ENCODE results near the gene UFSP2.

The UFSP2 gene

GRCh38 chr4:185424905-185425646 is 688 bp downstream of the UFSP2 start:
- no peak for DNase-seq

GRCh38 chr4:185421366-185422124 is 4.2 kb downstream of the UFSP2 start:
- DNase-seq = no peak

- DNase-seq = no peak
Observed at GRCh38 chr4:185416955-185417354, 8.8 kb downstream of the UFSP2 start.

GRCh38 chr4:185412412-185412811 is 13.4 kb downstream of the UFSP2 start:
- DNase-seq = no peak

- DNase-seq = no peak
Observed at GRCh38 chr4:185411849-185412248, 13.9 kb downstream of the UFSP2 start.

GRCh38 chr4:185408432-185408831 is 17.3 kb downstream of the UFSP2 start:
- no peak for DNase-seq

- no peak for DNase-seq
Observed at GRCh38 chr4:185405296-185405999, 20.3 kb downstream of the UFSP2 start.

GRCh38 chr4:185404031-185404430 is 21.7 kb downstream of the UFSP2 start:
- DNase-seq = no peak

GRCh38 chr4:185399466-185399865 is 26.3 kb downstream of the UFSP2 start:
- no peak for DNase-seq

GRCh38 chr4:185398618-185399017 is 27.1 kb downstream of the UFSP2 start:
- DNase-seq = no peak

- DNase-seq = no peak
Observed at GRCh38 chr4:185396724-185397385, 28.9 kb downstream of the UFSP2 start, which contains the start of gene ANKRD37. Gene ANKRD37 (plus strand): TSS chr4:185396841. CDS start chr4:185396924, 83 bp downstream.

- DNase-seq = peak; percentile 96
Observed at GRCh38 chr4:185395956-185396723, 29.6 kb downstream of the UFSP2 start.

- no peak for DNase-seq
Observed at GRCh38 chr4:185395238-185395955, 30.4 kb downstream of the UFSP2 start, which contains the start of gene LRP2BP. Gene LRP2BP (minus strand): TSS chr4:185395924. CDS start chr4:185378186, 17,738 bp downstream.

GRCh38 chr4:185394568-185395237 is 31.1 kb downstream of the UFSP2 start:
- no peak for DNase-seq

- DNase-seq = no peak
Observed at GRCh38 chr4:185392156-185392555, 33.6 kb downstream of the UFSP2 start.

- no peak for DNase-seq
Observed at GRCh38 chr4:185390941-185391340, 34.8 kb downstream of the UFSP2 start.

GRCh38 chr4:185387957-185388356 is 37.8 kb downstream of the UFSP2 start:
- DNase-seq = no peak

- DNase-seq = no peak
Observed at GRCh38 chr4:185384930-185385331, 40.8 kb downstream of the UFSP2 start.

- no peak for DNase-seq
Observed at GRCh38 chr4:185384061-185384460, 41.7 kb downstream of the UFSP2 start.

GRCh38 chr4:185383451-185383850 is 42.3 kb downstream of the UFSP2 start:
- no peak for DNase-seq

- no peak for DNase-seq
Observed at GRCh38 chr4:185382754-185383153, 43.0 kb downstream of the UFSP2 start.

Measured in activated gamma-delta T cell (primary cell).